Measurements from ENCODE around the gene GPNMB.

Gene GPNMB

DNA sequence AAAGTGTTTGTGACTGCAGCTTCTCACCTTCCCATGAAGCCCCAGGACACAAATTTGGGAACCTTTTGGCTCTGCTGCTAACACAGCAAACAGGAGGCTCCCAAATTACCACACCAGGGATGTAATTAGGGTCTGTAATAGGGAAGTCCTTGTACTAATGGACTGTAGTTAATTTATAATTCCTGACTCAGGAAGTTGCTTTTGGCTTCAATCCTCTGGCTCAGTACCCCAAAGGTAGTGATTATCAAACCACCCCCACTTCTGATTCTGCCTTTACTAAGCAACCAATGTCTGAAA lies 48.8 kb downstream of the GPNMB start:
- H3K4ac ChIP-seq (ENCODE audit: low read length) = no peak overlapping the region
- H3K14ac ChIP-seq (ENCODE audit: low read length) = no peak overlapping the region
- no peak overlapping the region for H3K23ac ChIP-seq (ENCODE audit: low read depth, low read length, poor library complexity)
- no peak overlapping the region for H3K4me2 ChIP-seq (ENCODE audit: insufficient read depth, low read length, poor library complexity, severe bottlenecking)
- no peak overlapping the region for H3K9ac ChIP-seq (ENCODE audit: low read depth, low read length, poor library complexity)
- no peak overlapping the region for H2BK120ac ChIP-seq (ENCODE audit: low read depth, low read length)
- peaks cover 4% of the 10 kb centered on the region for H3K79me1 ChIP-seq (ENCODE audit: low read depth, low read length)
- peaks cover 2 to 5% of the 10 kb centered on the region in 2 donors for H3K4me1 ChIP-seq (ENCODE audit: control insufficient read depth in 2 of 2, insufficient read depth in 1 of 2, low read depth in 1 of 2, low read length in 2 of 2)
- no peaks in the 10 kb centered on the region for H3K36me3 ChIP-seq (replicated peaks in 1 of 2; ENCODE audit: control insufficient read depth in 2 of 2, insufficient read depth in 2 of 2, low read length in 2 of 2)
- no peak overlapping the region for H4K8ac ChIP-seq (ENCODE audit: low read depth, low read length)
- no peak overlapping the region for H2AK5ac ChIP-seq (ENCODE audit: low read depth, low read length)
- H3K4me3 ChIP-seq (ENCODE audit: low read length in 2 of 2) = no peak overlapping the region
- no peak overlapping the region for H2BK12ac ChIP-seq (ENCODE audit: low read length)
- H2BK15ac ChIP-seq (ENCODE audit: low read length) = no peak overlapping the region
- no peak overlapping the region for H3K27ac ChIP-seq (replicated peaks; ENCODE audit: low read length)
- no peak overlapping the region for H2BK5ac ChIP-seq (ENCODE audit: low read length)
- peaks cover 0 to 3% (median 0%) of the 10 kb centered on the region in 3 experiments for H3K27me3 ChIP-seq (ENCODE audit: control insufficient read depth in 3 of 3, insufficient read depth in 3 of 3, low read depth in 1 of 3, low read length in 3 of 3)
- no peak for DNase-seq (ENCODE audit: low spot score)
- no peak overlapping the region for H4K91ac ChIP-seq (ENCODE audit: low read depth, low read length, poor library complexity)
- no peaks in the 10 kb centered on the region for H3K9me3 ChIP-seq (replicated peaks in 1 of 2; ENCODE audit: control insufficient read depth in 2 of 2, insufficient read depth in 1 of 2, low read depth in 1 of 2, low read length in 2 of 2)
- no peak overlapping the region for H3K18ac ChIP-seq (ENCODE audit: low read length)
- no peak overlapping the region for H2AFZ ChIP-seq (ENCODE audit: low read length)

DNA sequence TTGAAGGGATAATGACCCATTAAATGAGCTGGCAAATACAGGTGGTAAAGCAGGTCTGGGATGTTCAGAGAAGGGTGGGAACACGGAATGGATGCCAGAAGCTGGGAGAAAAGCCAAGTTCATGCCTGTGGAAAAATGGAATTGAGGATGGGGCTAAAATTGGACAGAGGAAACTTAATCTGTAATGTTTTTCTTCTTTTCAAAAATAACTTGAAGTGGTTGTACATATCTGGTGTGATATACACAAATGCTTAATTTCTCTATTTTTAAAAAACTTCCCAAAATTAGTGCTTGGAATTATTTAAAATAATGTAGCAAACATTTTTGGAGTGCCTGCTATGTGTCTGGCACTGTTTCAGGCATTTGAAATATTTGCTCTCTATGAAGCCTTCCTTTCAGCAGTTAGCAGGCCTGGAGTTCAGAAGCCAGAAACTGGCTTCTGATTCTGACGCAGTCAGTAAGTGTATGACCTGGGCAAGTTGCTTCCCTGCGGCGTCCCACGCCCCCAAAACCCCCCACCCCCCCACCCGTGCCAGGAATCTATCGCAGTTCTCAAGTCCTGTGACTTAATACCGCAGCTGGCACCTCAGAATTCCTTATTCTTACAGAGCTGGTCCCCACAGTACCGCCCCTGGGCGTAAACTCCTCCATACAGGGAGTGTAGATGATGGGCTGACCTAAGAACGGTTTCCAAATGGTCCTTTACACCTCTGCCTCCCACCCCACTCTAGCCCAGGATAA lies 51.7 kb downstream of the GPNMB start:
- Histone ChIP-seq H3K79me1 (ENCODE audit: low read depth, low read length) (peaks cover 7% of the 10 kb centered on the region), H3K4me3 (ENCODE audit: low read length in 2 of 2) (peak overlapping the region in 1 of 2 donors; percentile 78), H3K18ac (ENCODE audit: low read length) (peak overlapping the region; percentile 21), H3K4me2 (ENCODE audit: insufficient read depth, low read length, poor library complexity, severe bottlenecking) (peak overlapping the region; percentile 31), H3K27ac (replicated peaks; ENCODE audit: low read length) (no peak overlapping the region), H4K8ac (ENCODE audit: low read depth, low read length) (no peak overlapping the region), H3K14ac (ENCODE audit: low read length) (no peak overlapping the region), H2BK12ac (ENCODE audit: low read length) (peak overlapping the region; percentile 50), H3K36me3 (replicated peaks in 1 of 2; ENCODE audit: control insufficient read depth in 2 of 2, insufficient read depth in 2 of 2, low read length in 2 of 2) (peaks cover 7 to 24% of the 10 kb centered on the region in 2 donors), H4K91ac (ENCODE audit: low read depth, low read length, poor library complexity) (no peak overlapping the region), H3K23ac (ENCODE audit: low read depth, low read length, poor library complexity) (no peak overlapping the region), H2BK15ac (ENCODE audit: low read length) (no peak overlapping the region), H3K27me3 (ENCODE audit: control insufficient read depth in 3 of 3, insufficient read depth in 3 of 3, low read depth in 1 of 3, low read length in 3 of 3) (peaks cover 0 to 3% (median 0%) of the 10 kb centered on the region in 3 experiments), H3K9me3 (replicated peaks in 1 of 2; ENCODE audit: control insufficient read depth in 2 of 2, insufficient read depth in 1 of 2, low read depth in 1 of 2, low read length in 2 of 2) (no peaks in the 10 kb centered on the region), H3K9ac (ENCODE audit: low read depth, low read length, poor library complexity) (no peak overlapping the region), H2AK5ac (ENCODE audit: low read depth, low read length) (no peak overlapping the region), H2AFZ (ENCODE audit: low read length) (peak overlapping the region; percentile 93), H3K4ac (ENCODE audit: low read length) (no peak overlapping the region), H2BK120ac (ENCODE audit: low read depth, low read length) (no peak overlapping the region), H2BK5ac (ENCODE audit: low read length) (no peak overlapping the region), H3K4me1 (ENCODE audit: control insufficient read depth in 2 of 2, insufficient read depth in 1 of 2, low read depth in 1 of 2, low read length in 2 of 2) (peaks cover 7 to 11% of the 10 kb centered on the region in 2 donors)
- DNase-seq (ENCODE audit: low spot score) = no peak
- no CpG with 5 or more reads among the region's 11 CpGs for WGBS, 2 donors (ENCODE audit: extremely low coverage in 2 of 2, insufficient read length in 2 of 2, insufficient replicate concordance in 1 of 2)

DNA sequence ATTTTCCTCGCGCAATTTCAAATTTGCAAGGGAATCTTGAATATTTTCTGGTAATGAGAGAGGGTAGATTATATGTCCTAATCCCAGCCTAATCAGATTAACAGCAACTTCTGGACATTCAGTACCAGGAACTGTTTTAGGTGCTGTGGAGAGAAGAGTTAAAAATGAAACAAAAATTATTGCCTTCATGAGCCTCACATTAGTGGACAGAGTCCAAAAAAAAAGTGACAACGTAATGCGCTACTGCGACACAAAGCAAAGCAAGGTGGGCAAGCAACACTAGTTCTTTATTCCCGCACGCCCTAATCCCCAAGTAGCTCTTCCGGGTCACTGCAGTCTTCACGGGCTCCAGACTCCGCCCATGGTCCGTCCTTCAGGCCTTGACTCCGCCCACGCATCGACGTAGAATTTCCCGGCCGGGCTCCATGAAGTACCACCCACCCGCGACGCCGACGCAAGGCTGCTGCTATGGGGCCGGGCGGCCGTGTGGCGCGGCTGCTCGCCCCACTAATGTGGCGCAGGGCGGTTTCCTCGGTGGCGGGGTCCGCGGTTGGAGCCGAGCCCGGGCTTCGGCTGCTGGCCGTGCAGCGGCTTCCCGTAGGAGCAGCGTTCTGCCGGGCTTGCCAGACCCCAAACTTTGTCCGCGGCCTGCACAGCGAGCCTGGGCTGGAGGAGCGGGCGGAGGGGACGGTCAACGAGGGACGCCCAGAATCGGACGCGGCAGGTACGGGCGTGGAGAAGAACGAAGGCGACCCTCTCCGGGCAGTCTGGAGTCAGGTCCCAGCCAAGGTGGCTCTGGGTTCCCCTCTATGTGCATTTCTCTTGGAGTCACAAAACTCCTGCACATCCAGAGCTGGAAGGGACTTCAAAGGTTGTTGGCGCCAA lies 52.6 kb downstream of the GPNMB start, which contains the start of gene MALSU1:
TSS of gene MALSU1 (plus strand) at position 455 of the 885 bp plus-strand sequence. CDS start at position 469, 14 bp downstream.
- peak within 1 kb of the TSS; percentile 50 for H2BK12ac ChIP-seq (ENCODE audit: low read length)
- peak; percentile 94 for DNase-seq (ENCODE audit: low spot score)
- H3K36me3 ChIP-seq (replicated peaks in 1 of 2; ENCODE audit: control insufficient read depth in 2 of 2, insufficient read depth in 2 of 2, low read length in 2 of 2) = peaks cover 7 to 31% of the 10 kb centered on the region in 2 donors
- H3K27ac ChIP-seq (replicated peaks; ENCODE audit: low read length) = peak within 1 kb of the TSS; percentile 33
- H2BK120ac ChIP-seq (ENCODE audit: low read depth, low read length) = no peak within 1 kb of the TSS
- no peak within 1 kb of the TSS for H4K8ac ChIP-seq (ENCODE audit: low read depth, low read length)
- peak within 1 kb of the TSS; percentile 78 to 95 for H3K4me3 ChIP-seq (ENCODE audit: low read length in 2 of 2)
- H2AFZ ChIP-seq (ENCODE audit: low read length) = peak within 1 kb of the TSS; percentile 93
- no peak within 1 kb of the TSS for H3K4ac ChIP-seq (ENCODE audit: low read length)
- H2BK5ac ChIP-seq (ENCODE audit: low read length) = no peak within 1 kb of the TSS
- H3K23ac ChIP-seq (ENCODE audit: low read depth, low read length, poor library complexity) = peak within 1 kb of the TSS; percentile 87
- H3K18ac ChIP-seq (ENCODE audit: low read length) = peak within 1 kb of the TSS; percentile 96
- H3K9ac ChIP-seq (ENCODE audit: low read depth, low read length, poor library complexity) = peak within 1 kb of the TSS; percentile 98
- peaks cover 7 to 11% of the 10 kb centered on the region in 2 donors for H3K4me1 ChIP-seq (ENCODE audit: control insufficient read depth in 2 of 2, insufficient read depth in 1 of 2, low read depth in 1 of 2, low read length in 2 of 2)
- no peaks in the 10 kb centered on the region for H3K9me3 ChIP-seq (replicated peaks in 1 of 2; ENCODE audit: control insufficient read depth in 2 of 2, insufficient read depth in 1 of 2, low read depth in 1 of 2, low read length in 2 of 2)
- WGBS, 2 donors (ENCODE audit: extremely low coverage in 2 of 2, insufficient read length in 2 of 2, insufficient replicate concordance in 1 of 2) = no CpG with 5 or more reads among the region's 59 CpGs
- peak within 1 kb of the TSS; percentile 94 for H3K14ac ChIP-seq (ENCODE audit: low read length)
- H3K4me2 ChIP-seq (ENCODE audit: insufficient read depth, low read length, poor library complexity, severe bottlenecking) = peak within 1 kb of the TSS; percentile 90
- peaks cover 0 to 3% (median 0%) of the 10 kb centered on the region in 3 experiments for H3K27me3 ChIP-seq (ENCODE audit: control insufficient read depth in 3 of 3, insufficient read depth in 3 of 3, low read depth in 1 of 3, low read length in 3 of 3)
- peaks cover 7% of the 10 kb centered on the region for H3K79me1 ChIP-seq (ENCODE audit: low read depth, low read length)
- peak within 1 kb of the TSS; percentile 30 for H2AK5ac ChIP-seq (ENCODE audit: low read depth, low read length)
- peak within 1 kb of the TSS; percentile 62 for H4K91ac ChIP-seq (ENCODE audit: low read depth, low read length, poor library complexity)
- H2BK15ac ChIP-seq (ENCODE audit: low read length) = peak within 1 kb of the TSS; percentile 70

DNA sequence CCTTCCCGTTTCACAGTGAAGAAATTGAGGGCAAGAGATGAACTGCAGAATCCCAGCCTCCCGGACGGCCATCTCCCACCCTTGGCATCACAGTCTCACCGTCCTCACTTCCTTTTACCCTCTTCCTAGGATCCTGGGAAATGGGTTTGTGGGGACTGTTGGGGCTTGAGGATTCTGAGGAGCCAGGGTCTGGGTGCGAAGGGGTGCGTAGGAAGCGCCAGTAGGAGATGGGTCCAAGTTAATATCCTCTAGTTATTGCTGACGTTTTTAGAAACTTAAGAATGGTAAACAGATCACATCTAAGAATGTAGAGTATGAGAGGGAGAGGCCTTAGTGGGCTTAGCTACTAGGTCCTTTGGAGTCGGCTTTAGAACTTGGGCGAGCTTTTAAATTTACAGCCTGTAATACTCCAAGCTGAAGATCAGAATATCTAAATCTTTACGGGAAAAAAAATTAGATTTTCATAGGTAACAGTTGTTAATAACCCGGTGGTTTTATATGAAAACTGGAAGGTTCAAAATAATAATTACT lies 53.3 kb downstream of the GPNMB start:
- peaks cover 7 to 38% of the 10 kb centered on the region in 2 donors for H3K36me3 ChIP-seq (replicated peaks in 1 of 2; ENCODE audit: control insufficient read depth in 2 of 2, insufficient read depth in 2 of 2, low read length in 2 of 2)
- H3K79me1 ChIP-seq (ENCODE audit: low read depth, low read length) = peaks cover 7% of the 10 kb centered on the region
- no peak overlapping the region for H4K8ac ChIP-seq (ENCODE audit: low read depth, low read length)
- peaks cover 0 to 3% (median 0%) of the 10 kb centered on the region in 3 experiments for H3K27me3 ChIP-seq (ENCODE audit: control insufficient read depth in 3 of 3, insufficient read depth in 3 of 3, low read depth in 1 of 3, low read length in 3 of 3)
- no peaks in the 10 kb centered on the region for H3K9me3 ChIP-seq (replicated peaks in 1 of 2; ENCODE audit: control insufficient read depth in 2 of 2, insufficient read depth in 1 of 2, low read depth in 1 of 2, low read length in 2 of 2)
- no peak for DNase-seq (ENCODE audit: low spot score)
- H3K9ac ChIP-seq (ENCODE audit: low read depth, low read length, poor library complexity) = peak overlapping the region; percentile 98
- peak overlapping the region; percentile 78 to 95 for H3K4me3 ChIP-seq (ENCODE audit: low read length in 2 of 2)
- H2AK5ac ChIP-seq (ENCODE audit: low read depth, low read length) = peak overlapping the region; percentile 30
- H3K4me1 ChIP-seq (ENCODE audit: control insufficient read depth in 2 of 2, insufficient read depth in 1 of 2, low read depth in 1 of 2, low read length in 2 of 2) = peaks cover 7 to 11% of the 10 kb centered on the region in 2 donors
- no peak overlapping the region for H3K27ac ChIP-seq (replicated peaks; ENCODE audit: low read length)
- H4K91ac ChIP-seq (ENCODE audit: low read depth, low read length, poor library complexity) = no peak overlapping the region
- no CpG with 5 or more reads among the region's 12 CpGs for WGBS, 2 donors (ENCODE audit: extremely low coverage in 2 of 2, insufficient read length in 2 of 2, insufficient replicate concordance in 1 of 2)
- no peak overlapping the region for H3K4ac ChIP-seq (ENCODE audit: low read length)
- H2BK120ac ChIP-seq (ENCODE audit: low read depth, low read length) = no peak overlapping the region
- H2AFZ ChIP-seq (ENCODE audit: low read length) = peak overlapping the region; percentile 93
- H3K4me2 ChIP-seq (ENCODE audit: insufficient read depth, low read length, poor library complexity, severe bottlenecking) = peak overlapping the region; percentile 90
- H3K23ac ChIP-seq (ENCODE audit: low read depth, low read length, poor library complexity) = no peak overlapping the region
- no peak overlapping the region for H2BK5ac ChIP-seq (ENCODE audit: low read length)
- H3K18ac ChIP-seq (ENCODE audit: low read length) = no peak overlapping the region
- no peak overlapping the region for H3K14ac ChIP-seq (ENCODE audit: low read length)
- no peak overlapping the region for H2BK15ac ChIP-seq (ENCODE audit: low read length)
- no peak overlapping the region for H2BK12ac ChIP-seq (ENCODE audit: low read length)
